ENCODE results near the gene BRIX1. TPM values are rescaled to one million over a fixed set of nuclear protein-coding genes. Genes with fewer than 3 reads are reported as not detected.
"Not testable (repeated sequence)": the region's sequence is repeated elsewhere in the genome, so short reads cannot be mapped to it uniquely, and the experiment has no call there.

The BRIX1 gene
- total RNA-seq, 1 experiment from 2014 or later = 77.0 TPM

DNA sequence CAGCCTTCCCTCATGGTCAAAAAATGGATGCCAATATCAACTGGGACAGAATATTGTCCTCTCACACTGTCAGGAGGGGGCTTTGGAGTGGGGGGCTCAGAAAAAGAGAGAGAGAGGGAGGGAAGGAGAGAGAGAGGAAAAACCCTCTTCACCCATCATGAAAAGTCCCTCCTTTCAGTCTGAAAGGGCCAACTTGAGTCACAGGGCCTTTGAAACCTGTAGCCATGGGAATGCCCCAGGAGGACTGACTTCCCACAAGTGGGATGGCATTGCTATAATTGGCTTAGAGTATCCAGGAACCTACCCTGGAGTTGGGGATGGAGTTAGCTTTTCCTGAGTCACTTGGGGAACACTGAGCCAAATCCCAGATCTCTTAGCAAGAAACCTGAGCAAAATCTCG, 55.0 kb downstream of the BRIX1 start:
- Histone ChIP-seq H3K23me2 (ENCODE audit: insufficient read length, low read depth, low read length, poor library complexity, severe bottlenecking) (no peaks in the 10 kb centered on the region), H3K4me1 (ENCODE audit: insufficient read depth, low read length) (no peaks in the 10 kb centered on the region), H3K56ac (ENCODE audit: insufficient read length, low read depth, low read length) (no peak overlapping the region), H3K4ac (ENCODE audit: low read depth, low read length) (no peak overlapping the region), H3K18ac (ENCODE audit: insufficient read length, low read depth, low read length) (no peak overlapping the region), H2BK120ac (ENCODE audit: low read depth, low read length, poor library complexity, severe bottlenecking) (no peak overlapping the region), H4K5ac (ENCODE audit: insufficient read length, low read depth, low read length) (no peak overlapping the region), H2BK12ac (ENCODE audit: insufficient read length, low read depth, low read length) (no peak overlapping the region), H3K27me3 (ENCODE audit: insufficient read depth, low read length) (no peaks in the 10 kb centered on the region), H2AK5ac (ENCODE audit: insufficient read length, low read length) (no peak overlapping the region), H4K91ac (ENCODE audit: insufficient read length, low read depth, low read length) (no peak overlapping the region), H4K8ac (replicated peaks; ENCODE audit: insufficient read length, low read depth, low read length) (no peak overlapping the region), H3K4me2 (ENCODE audit: insufficient read depth, insufficient read length, low read length) (no peak overlapping the region), H2AFZ (ENCODE audit: low read length) (no peak overlapping the region), H2BK5ac (ENCODE audit: insufficient read length, low read length) (no peak overlapping the region), H3K9ac (ENCODE audit: extremely low read depth, insufficient read length, low read length) (no peak overlapping the region), H3K9me3 (ENCODE audit: control insufficient read depth, low read depth, low read length) (no peaks in the 10 kb centered on the region), H3K79me2 (ENCODE audit: insufficient read depth, low read length) (no peaks in the 10 kb centered on the region), H2BK15ac (ENCODE audit: low read depth, low read length) (no peak overlapping the region), H2BK20ac (ENCODE audit: low read depth, low read length, poor library complexity, severe bottlenecking) (no peak overlapping the region), H3K14ac (ENCODE audit: insufficient read depth, low read length) (no peak overlapping the region), H3K27ac (ENCODE audit: insufficient read length, low read depth, low read length) (no peak overlapping the region), H3K23ac (ENCODE audit: insufficient read length, low read depth, low read length) (no peak overlapping the region), H3K79me1 (ENCODE audit: insufficient read depth, low read depth, low read length, poor library complexity, severe bottlenecking) (no peaks in the 10 kb centered on the region), H4K20me1 (ENCODE audit: control insufficient read depth, insufficient read depth, insufficient read length) (no peaks in the 10 kb centered on the region), H3T11ph (ENCODE audit: low read length) (no peak overlapping the region)
- DNase-seq = no peak
- WGBS (ENCODE audit: extremely low coverage, insufficient read length, low lambda C conversion rate) = no CpG with 5 or more reads among the region's 1 CpG
- no peak overlapping the region for H3K27ac Mint-ChIP-seq
- H3K4me3 Mint-ChIP-seq = no peak overlapping the region
- no peaks in the 10 kb centered on the region; the same call in 1 of the 2 replicates for H3K27me3 Mint-ChIP-seq (ENCODE audit: low read depth)
- H3K36me3 Mint-ChIP-seq (ENCODE audit: insufficient read depth in 1 of 3, low read depth in 3 of 3) = peaks cover 3 to 12% (median 8%) of the 10 kb centered on the region in 3 experiments
- no peaks in the 10 kb centered on the region; a peak in 1 of 4 replicates for H3K4me1 Mint-ChIP-seq
- TF ChIP-seq, protein P1, sequence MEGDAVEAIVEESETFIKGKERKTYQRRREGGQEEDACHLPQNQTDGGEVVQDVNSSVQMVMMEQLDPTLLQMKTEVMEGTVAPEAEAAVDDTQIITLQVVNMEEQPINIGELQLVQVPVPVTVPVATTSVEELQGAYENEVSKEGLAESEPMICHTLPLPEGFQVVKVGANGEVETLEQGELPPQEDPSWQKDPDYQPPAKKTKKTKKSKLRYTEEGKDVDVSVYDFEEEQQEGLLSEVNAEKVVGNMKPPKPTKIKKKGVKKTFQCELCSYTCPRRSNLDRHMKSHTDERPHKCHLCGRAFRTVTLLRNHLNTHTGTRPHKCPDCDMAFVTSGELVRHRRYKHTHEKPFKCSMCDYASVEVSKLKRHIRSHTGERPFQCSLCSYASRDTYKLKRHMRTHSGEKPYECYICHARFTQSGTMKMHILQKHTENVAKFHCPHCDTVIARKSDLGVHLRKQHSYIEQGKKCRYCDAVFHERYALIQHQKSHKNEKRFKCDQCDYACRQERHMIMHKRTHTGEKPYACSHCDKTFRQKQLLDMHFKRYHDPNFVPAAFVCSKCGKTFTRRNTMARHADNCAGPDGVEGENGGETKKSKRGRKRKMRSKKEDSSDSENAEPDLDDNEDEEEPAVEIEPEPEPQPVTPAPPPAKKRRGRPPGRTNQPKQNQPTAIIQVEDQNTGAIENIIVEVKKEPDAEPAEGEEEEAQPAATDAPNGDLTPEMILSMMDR (conservative IDR thresholded peaks at IDR 0.05) = no peak
- H3K9me3 Mint-ChIP-seq = peaks cover 9 to 11% of the 10 kb centered on the region in 2 experiments

DNA sequence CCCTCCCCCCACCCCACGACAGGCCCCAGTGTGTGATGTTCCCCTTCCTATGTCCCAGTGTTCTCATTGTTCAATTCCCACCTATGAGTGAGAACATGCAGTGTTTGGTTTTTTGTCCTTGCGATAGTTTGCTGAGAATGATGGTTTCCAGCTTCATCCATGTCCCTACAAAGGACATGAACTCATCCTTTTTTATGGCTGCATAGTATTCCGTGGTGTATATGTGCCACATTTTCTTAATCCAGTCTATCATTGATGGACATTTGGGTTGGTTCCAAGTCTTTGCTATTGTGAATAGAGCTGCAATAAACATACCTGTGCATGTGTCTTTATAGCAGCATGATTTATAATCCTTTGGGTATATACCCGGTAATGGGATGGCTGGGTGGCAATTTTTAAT, 56.1 kb downstream of the BRIX1 start:
- not testable (repeated sequence) for H3K9me3 Mint-ChIP-seq; H3K4me2 ChIP-seq (ENCODE audit: insufficient read depth, insufficient read length, low read length); H3K4ac ChIP-seq (ENCODE audit: low read depth, low read length); H3K79me2 ChIP-seq (ENCODE audit: insufficient read depth, low read length); H3K9ac ChIP-seq (ENCODE audit: extremely low read depth, insufficient read length, low read length); H2BK5ac ChIP-seq (ENCODE audit: insufficient read length, low read length); H3K27me3 Mint-ChIP-seq (ENCODE audit: low read depth); H4K91ac ChIP-seq (ENCODE audit: insufficient read length, low read depth, low read length); H3K27ac Mint-ChIP-seq; H3K27ac ChIP-seq (ENCODE audit: insufficient read length, low read depth, low read length); H3K9me3 ChIP-seq (ENCODE audit: control insufficient read depth, low read depth, low read length); H3K23ac ChIP-seq (ENCODE audit: insufficient read length, low read depth, low read length); H2BK15ac ChIP-seq (ENCODE audit: low read depth, low read length); H2BK20ac ChIP-seq (ENCODE audit: low read depth, low read length, poor library complexity, severe bottlenecking); H3K79me1 ChIP-seq (ENCODE audit: insufficient read depth, low read depth, low read length, poor library complexity, severe bottlenecking); H2BK120ac ChIP-seq (ENCODE audit: low read depth, low read length, poor library complexity, severe bottlenecking); H3K18ac ChIP-seq (ENCODE audit: insufficient read length, low read depth, low read length); H4K8ac ChIP-seq (replicated peaks; ENCODE audit: insufficient read length, low read depth, low read length); H3K27me3 ChIP-seq (ENCODE audit: insufficient read depth, low read length); H2AFZ ChIP-seq (ENCODE audit: low read length); H2AK5ac ChIP-seq (ENCODE audit: insufficient read length, low read length); H3K4me1 Mint-ChIP-seq; DNase-seq; H2BK12ac ChIP-seq (ENCODE audit: insufficient read length, low read depth, low read length); H3K4me1 ChIP-seq (ENCODE audit: insufficient read depth, low read length); H3K14ac ChIP-seq (ENCODE audit: insufficient read depth, low read length); H3K36me3 Mint-ChIP-seq (ENCODE audit: insufficient read depth in 1 of 3, low read depth in 3 of 3); H3K56ac ChIP-seq (ENCODE audit: insufficient read length, low read depth, low read length); H3T11ph ChIP-seq (ENCODE audit: low read length); H4K20me1 ChIP-seq (ENCODE audit: control insufficient read depth, insufficient read depth, insufficient read length); H3K23me2 ChIP-seq (ENCODE audit: insufficient read length, low read depth, low read length, poor library complexity, severe bottlenecking); H3K4me3 Mint-ChIP-seq; H4K5ac ChIP-seq (ENCODE audit: insufficient read length, low read depth, low read length)
- no CpG with 5 or more reads among the region's 4 CpGs for WGBS (ENCODE audit: extremely low coverage, insufficient read length, low lambda C conversion rate)
